DMS 273 (cell line): ENCODE data around the gene CRHR1.

Experiments used
- DNase-seq: peaks from one replicate; lab custom pipeline; 2025; ENCODE audit not compliant: unreplicated experiment; lab: John Stamatoyannopoulos, UW

CRHR1 gene

GRCh38 chr17:45843722-45844121, 59.6 kb downstream of the CRHR1 start:
- DNase-seq = no peak

- DNase-seq = no peak
Measured at GRCh38 chr17:45844695-45845375, 60.7 kb downstream of the CRHR1 start, which contains the start of gene SPPL2C. Gene SPPL2C (plus strand): TSS chr17:45844881. CDS start chr17:45844907, 26 bp downstream.

- DNase-seq = no peak
Measured at GRCh38 chr17:45845376-45846185, 61.5 kb downstream of the CRHR1 start.

GRCh38 chr17:45846223-45846622, 62.1 kb downstream of the CRHR1 start:
- no peak for DNase-seq

GRCh38 chr17:45846646-45847045, 62.5 kb downstream of the CRHR1 start:
- DNase-seq = no peak

GRCh38 chr17:45847101-45847500, 63.0 kb downstream of the CRHR1 start:
- no peak for DNase-seq

GRCh38 chr17:45847747-45848146, 63.6 kb downstream of the CRHR1 start:
- DNase-seq = no peak

GRCh38 chr17:45848405-45848804, 64.3 kb downstream of the CRHR1 start:
- peak; percentile 58 for DNase-seq

- DNase-seq = peak; percentile 57
Measured at GRCh38 chr17:45848868-45849535, 64.9 kb downstream of the CRHR1 start.

GRCh38 chr17:45849536-45849990, 65.4 kb downstream of the CRHR1 start:
- DNase-seq = no peak

GRCh38 chr17:45850011-45850410, 65.9 kb downstream of the CRHR1 start:
- no peak for DNase-seq

- no peak for DNase-seq
Measured at GRCh38 chr17:45850468-45850867, 66.3 kb downstream of the CRHR1 start.

- no peak for DNase-seq
Measured at GRCh38 chr17:45851022-45851421, 66.9 kb downstream of the CRHR1 start.

- DNase-seq = no peak
Measured at GRCh38 chr17:45851464-45851863, 67.3 kb downstream of the CRHR1 start.

- DNase-seq = no peak
Measured at GRCh38 chr17:45851873-45852272, 67.8 kb downstream of the CRHR1 start.

GRCh38 chr17:45852535-45853297, 68.6 kb downstream of the CRHR1 start:
- DNase-seq = peak; percentile 89

GRCh38 chr17:45854209-45854608, 70.1 kb downstream of the CRHR1 start:
- DNase-seq = no peak

GRCh38 chr17:45855691-45856336, 71.7 kb downstream of the CRHR1 start:
- DNase-seq = no peak

GRCh38 chr17:45857977-45858708, 74.0 kb downstream of the CRHR1 start:
- peak; percentile 22 for DNase-seq

GRCh38 chr17:45861165-45861564, 77.0 kb downstream of the CRHR1 start:
- no peak for DNase-seq
